K562 (cell line): ENCODE data around the gene SF3A2. TPM values are rescaled to one million over a fixed set of nuclear protein-coding genes. Genes with fewer than 3 reads are reported as not detected.
A peak's percentile ranks its signal among the peaks of the same experiment; 100 is the strongest.

Source experiments
- BRF2 ChIP-seq: IDR thresholded peaks from 3 replicates; pipeline ENCODE4 v1.6.1; 2011; ENCODE audit warnings: borderline replicate concordance, mild to moderate bottlenecking; ENCODE audit not compliant: insufficient read length, insufficient read depth
- DDX20 ChIP-seq: fragments of 450-650 bp; IDR thresholded peaks from 2 replicates; pipeline ENCODE4 v1.6.1; 2016; ENCODE audit warnings: missing genetic modification characterization, low read depth, mild to moderate bottlenecking, missing compliant biosample characterization, moderate library complexity
- EP300 ChIP-seq: IDR thresholded peaks from 2 replicates; pipeline ENCODE4 v1.6.1; 2012; ENCODE audit warnings: low read length, improper control_type of control experiment
- HNRNPL ChIP-seq: fragments of 200-400 bp; formaldehyde crosslinking; IDR thresholded peaks from 2 replicates; pipeline ENCODE4 v1.6.1; 2017; ENCODE audit warnings: low read depth, mild to moderate bottlenecking, low read length
- HOXB6 ChIP-seq: fragments of 250-450 bp; sonication (Bioruptor Pico); IDR thresholded peaks from 2 replicates; pipeline ENCODE4 v1.5.1; 2022; ENCODE audit warnings: mild to moderate bottlenecking, borderline replicate concordance
- JUND ChIP-seq, 2 experiments: IDR thresholded peaks; 2 replicates in 1 of 2; 3 replicates in 1 of 2; pipeline ENCODE4 v1.6.1; 2011; ENCODE audit warnings: borderline replicate concordance in 2 of 2, low read depth in 2 of 2, low read length in 2 of 2, improper control_type of control experiment in 1 of 2, missing biosample characterization in 1 of 2, missing genetic modification characterization in 1 of 2, missing genetic modification reagents in 1 of 2
- KLF16 ChIP-seq: IDR thresholded peaks from 2 replicates; pipeline ENCODE4 v1.6.1; 2016; ENCODE audit warnings: antibody characterized with exemption
- MLLT1 ChIP-seq, 2 experiments: fragments of 450-650 bp; IDR thresholded peaks; 2 replicates each; pipeline ENCODE4 v1.6.1; 2016
- NFE2L1 ChIP-seq: fragments of 450-650 bp; IDR thresholded peaks from 2 replicates; pipeline ENCODE4 v1.6.1; 2016; ENCODE audit warnings: missing genetic modification characterization, low read depth, mild to moderate bottlenecking, missing compliant biosample characterization, moderate library complexity, borderline replicate concordance
- NR0B1 ChIP-seq: fragments of 450-650 bp; IDR thresholded peaks from one replicate; pipeline ENCODE4 v1.6.1; 2018; ENCODE audit warnings: mild to moderate bottlenecking, moderate library complexity; ENCODE audit not compliant: partially characterized antibody
- SMAD2 ChIP-seq: fragments of 150-350 bp; IDR thresholded peaks from 2 replicates; pipeline ENCODE4 v1.6.1; 2014; ENCODE audit warnings: low read depth, mild to moderate bottlenecking, low read length
- XRCC5 ChIP-seq: fragments of 200-400 bp; formaldehyde crosslinking; IDR thresholded peaks from 2 replicates; pipeline ENCODE4 v1.6.1; 2017; ENCODE audit warnings: low read depth, mild to moderate bottlenecking, low read length
- ZFX ChIP-seq: sonication (generic); formaldehyde crosslinking; IDR thresholded peaks from 2 replicates; pipeline ENCODE4 v1.8.0; 2022; ENCODE audit warnings: mild to moderate bottlenecking, missing genetic modification reagents, moderate library complexity
- ZHX1 ChIP-seq: fragments of 150-350 bp; conservative IDR thresholded peaks from 2 replicates; pipeline ENCODE4 v1.6.1; 2014; ENCODE audit warnings: low read length
- ZNF282 ChIP-seq: sonication (generic); formaldehyde crosslinking; IDR thresholded peaks from 2 replicates; pipeline ENCODE4 v1.8.1; 2023; ENCODE audit warnings: missing genetic modification reagents
- ZNF644 ChIP-seq: fragments of 200-800 bp; sonication (Bioruptor generic); IDR thresholded peaks from 2 replicates; pipeline ENCODE4 v1.6.1; 2016; ENCODE audit warnings: low read depth, missing genetic modification characterization, missing compliant biosample characterization
- ZNF695 ChIP-seq: fragments of 450-650 bp; formaldehyde crosslinking; IDR thresholded peaks from 2 replicates; pipeline ENCODE4 v1.4.0; 2020; ENCODE audit warnings: mild to moderate bottlenecking, moderate library complexity
- polyA plus RNA-seq, 8 experiments: library from polyadenylated mRNA; depleted of rRNA in 4 of 8; stranded (reverse) in 5 of 8; unstranded in 3 of 8; fragments of >200 nt; fragmentation: Nextera tagmentation in 2 of 8; fragmentation: Illumina TruSeq in 1 of 8; extraction: Ambion mirVana in 2 of 8; extraction: Trizol in 1 of 8; gene quantifications; 2 replicates each; pipeline versions ENCODE4 v1.2.1 to v1.2.3, GENCODE V29; 2011 to 2014; ENCODE audit warnings: inconsistent platforms in 1 of 8, missing spikeins in 1 of 8
- total RNA-seq, 7 experiments: library from RNA; depleted of rRNA in 6 of 7; stranded (reverse); fragments of >200 nt in 6 of 7; fragmentation: Illumina TruSeq in 2 of 7; extraction: Trizol in 2 of 7; gene quantifications; 2 replicates each; pipeline versions ENCODE4 v1.2.1 to v1.2.3, GENCODE V29; 2011 to 2021; ENCODE audit warnings: low replicate concordance in 1 of 7

Gene SF3A2
- total and polyA plus RNA-seq, 9 of the 15 experiments (the other 6 are each of a cell fraction or from before 2014, with no cell fraction given): 0.17 to 194 (median 22.8) TPM

GRCh38 chr19:2273356-2274184 lies 36.9 kb downstream of the SF3A2 start (continued):
- TF ChIP-seq ZHX1: peak; percentile 85; the same call in 1 of the 2 replicates
- peak; percentile 58; the same call in 1 of the 2 replicates for TF ChIP-seq JUND (IDR thresholded peaks at IDR 0.05; ENCODE audit: borderline replicate concordance, low read depth, low read length)
- TF ChIP-seq JUND (tag; IDR thresholded peaks at IDR 0.05; ENCODE audit: borderline replicate concordance, low read depth, low read length): peak; percentile 26; the same call in 1 of the 3 replicates
- no peak for TF ChIP-seq MLLT1 (IDR thresholded peaks at IDR 0.05)
- peak; percentile 77 for TF ChIP-seq ZFX (CRISPR knock-in tag)
- no peak for TF ChIP-seq BRF2
- TF ChIP-seq NFE2L1: no peak
- TF ChIP-seq KLF16: peak; percentile 39; the same call in 1 of the 2 replicates
- no peak for TF ChIP-seq ZNF695
- no peak for TF ChIP-seq SMAD2
- no peak for TF ChIP-seq HOXB6 (CRISPR knock-in tag)
- peak; percentile 95 for TF ChIP-seq XRCC5
- no peak for TF ChIP-seq ZNF282 (CRISPR knock-in tag)
- TF ChIP-seq DDX20 (tag): no peak
- no peak for TF ChIP-seq HNRNPL
- TF ChIP-seq ZNF644 (tag): no peak
- TF ChIP-seq NR0B1: no peak
- 0 out of 2 replicates have a peak, but pooled peaks have one; percentile 26 for TF ChIP-seq EP300
